Loucy (cell line): ENCODE results near the gene CNGA2.

Source experiments
- H2AFZ ChIP-seq: fragments of 200-600 bp; sonication (generic); 2 replicates; pipeline ENCODE4 v1.6.0; 2016; ENCODE audit warnings: antibody characterized with exemption, mild to moderate bottlenecking, low read length, moderate library complexity
- H3F3A ChIP-seq: fragments of 200-600 bp; 2 replicates; pipeline ENCODE4 v1.6.0; 2016; ENCODE audit warnings: antibody characterized with exemption, low read depth, mild to moderate bottlenecking
- H3K27me3 ChIP-seq: fragments of 200-600 bp; sonication (generic); 2 replicates; pipeline ENCODE4 v1.6.1; 2014; ENCODE audit warnings: low read length, mild to moderate bottlenecking; ENCODE audit not compliant: insufficient read depth, poor library complexity, severe bottlenecking
- H3K36me3 ChIP-seq: fragments of 200-600 bp; sonication (generic); 2 replicates; pipeline ENCODE4 v1.6.1; 2016; ENCODE audit warnings: low read length; ENCODE audit not compliant: insufficient read depth
- H3K4me1 ChIP-seq: fragments of 200-600 bp; sonication (generic); 2 replicates; pipeline ENCODE4 v1.5.1; 2014; ENCODE audit warnings: low read length, mild to moderate bottlenecking; ENCODE audit not compliant: insufficient read depth, poor library complexity, severe bottlenecking
- H3K4me2 ChIP-seq: fragments of 200-600 bp; sonication (generic); 2 replicates; pipeline ENCODE4 v1.6.0; 2014; ENCODE audit warnings: antibody characterized with exemption, low read length, low read depth, mild to moderate bottlenecking; ENCODE audit not compliant: poor library complexity, severe bottlenecking
- H3K4me3 ChIP-seq: fragments of 200-600 bp; sonication (generic); 2 replicates; pipeline ENCODE4 v1.5.1; 2014; ENCODE audit warnings: low read length, mild to moderate bottlenecking, mixed read lengths; ENCODE audit not compliant: poor library complexity, severe bottlenecking
- H3K79me2 ChIP-seq: fragments of 200-600 bp; sonication (generic); 2 replicates; pipeline ENCODE4 v1.6.1; 2014; ENCODE audit warnings: low read length; ENCODE audit not compliant: insufficient read depth
- H3K9ac ChIP-seq: fragments of 200-600 bp; sonication (generic); 2 replicates; pipeline ENCODE4 v1.6.0; 2014; ENCODE audit warnings: mild to moderate bottlenecking, low read depth, low read length, moderate library complexity; ENCODE audit not compliant: poor library complexity, severe bottlenecking
- H3K9me2 ChIP-seq: fragments of 200-600 bp; sonication (generic); replicated peaks from 2 replicates; pipeline ENCODE4 v1.6.1; 2016; ENCODE audit warnings: low read depth, low read length, mixed read lengths
- H3K9me3 ChIP-seq: fragments of 200-600 bp; sonication (generic); 2 replicates; pipeline ENCODE4 v1.6.1; 2014; ENCODE audit warnings: mild to moderate bottlenecking, antibody characterized with exemption, low read length, low read depth; ENCODE audit not compliant: insufficient read depth
- H4K20me1 ChIP-seq: fragments of 200-600 bp; sonication (generic); 2 replicates; pipeline ENCODE4 v1.6.0; 2014; ENCODE audit warnings: antibody characterized with exemption, low read length, mild to moderate bottlenecking; ENCODE audit not compliant: insufficient read depth, poor library complexity, severe bottlenecking
- CTCF ChIP-seq: fragments of 200-600 bp; sonication (generic); conservative IDR thresholded peaks from 2 replicates; pipeline ENCODE4 v1.5.1; 2014; ENCODE audit warnings: mild to moderate bottlenecking, antibody characterized with exemption, low read length
- EZH2phosphoT487 ChIP-seq: fragments of 200-600 bp; IDR thresholded peaks from 2 replicates; pipeline ENCODE4 v1.6.1; 2018; ENCODE audit warnings: antibody characterized with exemption, mild to moderate bottlenecking, moderate library complexity, borderline replicate concordance

Gene CNGA2

GRCh38 chrX:151699746-151700145, 34.8 kb upstream of the CNGA2 start:
- Histone ChIP-seq H3K9me3 (no peaks in the 10 kb centered on the region), H4K20me1 (no peaks in the 10 kb centered on the region), H3K27me3 (no peaks in the 10 kb centered on the region), H2AFZ (no peak overlapping the region), H3K9ac (no peak overlapping the region), H3K4me2 (no peak overlapping the region), H3K9me2 (no peaks in the 10 kb centered on the region), H3K4me1 (no peaks in the 10 kb centered on the region), H3K36me3 (no peaks in the 10 kb centered on the region), H3F3A (no peaks in the 10 kb centered on the region), H3K79me2 (no peaks in the 10 kb centered on the region), H3K4me3 (no peak overlapping the region)
- TF ChIP-seq EZH2phosphoT487 (no peak), CTCF (no peak)

GRCh38 chrX:151700581-151700980, 34.0 kb upstream of the CNGA2 start:
- H3K79me2 ChIP-seq, result no peaks in the 10 kb centered on the region
- H3K9me3 ChIP-seq, result no peaks in the 10 kb centered on the region
- H3K9ac ChIP-seq, result no peak overlapping the region
- TF ChIP-seq EZH2phosphoT487 (no peak), CTCF (no peak)
- no peaks in the 10 kb centered on the region for H3F3A ChIP-seq
- no peaks in the 10 kb centered on the region for H3K36me3 ChIP-seq
- H4K20me1 ChIP-seq, result no peaks in the 10 kb centered on the region
- no peak overlapping the region for H2AFZ ChIP-seq
- H3K27me3 ChIP-seq, result no peaks in the 10 kb centered on the region
- H3K4me3 ChIP-seq, result no peak overlapping the region
- H3K4me1 ChIP-seq, result no peaks in the 10 kb centered on the region
- no peaks in the 10 kb centered on the region for H3K9me2 ChIP-seq
- H3K4me2 ChIP-seq, result no peak overlapping the region

GRCh38 chrX:151701071-151701470, 33.5 kb upstream of the CNGA2 start:
- no peak for TF ChIP-seq EZH2phosphoT487
- no peak for TF ChIP-seq CTCF
- no peaks in the 10 kb centered on the region for H4K20me1 ChIP-seq
- H3K4me2 ChIP-seq, result no peak overlapping the region
- no peaks in the 10 kb centered on the region for H3K36me3 ChIP-seq
- no peaks in the 10 kb centered on the region for H3K4me1 ChIP-seq
- H3F3A ChIP-seq, result no peaks in the 10 kb centered on the region
- H3K27me3 ChIP-seq, result no peaks in the 10 kb centered on the region
- no peaks in the 10 kb centered on the region for H3K9me2 ChIP-seq
- no peaks in the 10 kb centered on the region for H3K79me2 ChIP-seq
- H3K4me3 ChIP-seq, result no peak overlapping the region
- no peak overlapping the region for H2AFZ ChIP-seq
- H3K9me3 ChIP-seq, result no peaks in the 10 kb centered on the region
- no peak overlapping the region for H3K9ac ChIP-seq
